ENCODE data around the gene CPB2. TPM values are rescaled to one million over a fixed set of nuclear protein-coding genes. Genes with fewer than 3 reads are reported as not detected.

CPB2 gene
- total RNA-seq, 2 donors from 2014 or later, result not detected

DNA sequence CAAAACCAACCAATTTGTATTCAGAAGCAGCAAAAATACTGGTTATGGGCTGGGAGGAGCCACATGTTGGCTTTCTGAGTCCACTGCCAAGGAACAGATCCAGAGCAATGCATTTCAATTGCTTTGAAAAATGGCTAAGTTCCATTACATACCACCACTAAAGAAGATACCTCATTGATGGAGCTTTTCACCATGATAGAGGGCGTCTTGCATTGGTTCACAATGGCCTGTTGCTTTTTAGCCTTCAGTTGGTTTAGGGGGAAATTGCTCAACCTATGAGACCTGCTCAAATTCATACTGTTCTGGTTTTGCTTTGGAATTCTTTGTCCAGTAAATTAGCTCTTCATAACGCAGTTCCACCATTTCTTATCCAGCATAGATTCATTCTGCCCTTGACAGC lies 21.2 kb upstream of the CPB2 start:
- Mint-ChIP-seq H3K36me3 (ENCODE audit: low read depth) (no peaks in the 10 kb centered on the region), H3K27ac (no peak overlapping the region), H3K9me3 (no peaks in the 10 kb centered on the region), H3K27me3 (ENCODE audit: insufficient read depth) (peaks cover 2% of the 10 kb centered on the region), H3K4me1 (no peaks in the 10 kb centered on the region), H3K4me3 (no peak overlapping the region)
- Histone ChIP-seq H3K9me3 (ENCODE audit: control insufficient read depth, low read length) (no peaks in the 10 kb centered on the region), H3K27me3 (ENCODE audit: control insufficient read depth, insufficient read depth, low read length, poor library complexity, severe bottlenecking) (no peaks in the 10 kb centered on the region), H3K4me1 (ENCODE audit: control insufficient read depth, insufficient read depth, low read length) (no peaks in the 10 kb centered on the region), H3K9ac (ENCODE audit: extremely low read depth, low read length, poor library complexity, severe bottlenecking) (no peak overlapping the region), H3K27ac (ENCODE audit: low read depth, low read length) (no peak overlapping the region), H3K4me3 (ENCODE audit: low read length) (no peak overlapping the region), H3K36me3 (ENCODE audit: control insufficient read depth, insufficient read depth, low read length) (no peaks in the 10 kb centered on the region)
- TF ChIP-seq, protein P1, sequence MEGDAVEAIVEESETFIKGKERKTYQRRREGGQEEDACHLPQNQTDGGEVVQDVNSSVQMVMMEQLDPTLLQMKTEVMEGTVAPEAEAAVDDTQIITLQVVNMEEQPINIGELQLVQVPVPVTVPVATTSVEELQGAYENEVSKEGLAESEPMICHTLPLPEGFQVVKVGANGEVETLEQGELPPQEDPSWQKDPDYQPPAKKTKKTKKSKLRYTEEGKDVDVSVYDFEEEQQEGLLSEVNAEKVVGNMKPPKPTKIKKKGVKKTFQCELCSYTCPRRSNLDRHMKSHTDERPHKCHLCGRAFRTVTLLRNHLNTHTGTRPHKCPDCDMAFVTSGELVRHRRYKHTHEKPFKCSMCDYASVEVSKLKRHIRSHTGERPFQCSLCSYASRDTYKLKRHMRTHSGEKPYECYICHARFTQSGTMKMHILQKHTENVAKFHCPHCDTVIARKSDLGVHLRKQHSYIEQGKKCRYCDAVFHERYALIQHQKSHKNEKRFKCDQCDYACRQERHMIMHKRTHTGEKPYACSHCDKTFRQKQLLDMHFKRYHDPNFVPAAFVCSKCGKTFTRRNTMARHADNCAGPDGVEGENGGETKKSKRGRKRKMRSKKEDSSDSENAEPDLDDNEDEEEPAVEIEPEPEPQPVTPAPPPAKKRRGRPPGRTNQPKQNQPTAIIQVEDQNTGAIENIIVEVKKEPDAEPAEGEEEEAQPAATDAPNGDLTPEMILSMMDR (conservative IDR thresholded peaks at IDR 0.05), result no peak
- WGBS, 2 experiments (ENCODE audit: insufficient coverage in 1 of 2, insufficient read length in 1 of 2), result 71 to 100% methylated on average over 1 of the region's 2 CpGs
- no peak for DNase-seq

- no peak overlapping the region for H3K27ac Mint-ChIP-seq
- 87 to 90% methylated on average over 8 to 11 of the region's 11 CpGs for WGBS, 2 experiments (ENCODE audit: insufficient coverage in 1 of 2, insufficient read length in 1 of 2)
- H3K9me3 Mint-ChIP-seq, result no peaks in the 10 kb centered on the region
Observed at GRCh38 chr13:46124967-46125933, 20.4 kb upstream of the CPB2 start.

DNA sequence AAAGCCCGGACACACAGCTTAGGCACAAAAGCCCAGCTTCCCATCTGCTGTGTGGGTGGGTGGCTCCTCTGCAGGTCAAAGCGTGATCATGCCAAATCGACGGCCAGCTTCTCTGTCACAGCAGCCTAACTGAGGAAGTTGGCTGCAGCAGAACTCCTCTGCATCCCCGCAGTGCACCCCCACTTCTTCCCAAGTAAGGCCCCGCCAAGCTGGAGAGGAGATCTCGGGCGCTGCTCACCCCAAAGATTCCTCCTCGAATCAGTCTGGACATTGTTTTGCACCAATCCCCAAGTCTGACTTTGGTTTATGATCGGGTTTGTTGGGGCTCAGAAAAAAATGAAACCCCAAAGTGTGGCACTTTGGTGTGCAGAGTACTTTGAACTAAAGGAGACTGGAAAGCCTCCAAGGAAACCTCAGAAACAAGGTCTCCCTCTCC lies 19.7 kb upstream of the CPB2 start:
- Mint-ChIP-seq H3K4me1 (peaks cover 5% of the 10 kb centered on the region), H3K27me3 (ENCODE audit: insufficient read depth) (peaks cover 2% of the 10 kb centered on the region), H3K27ac (no peak overlapping the region), H3K36me3 (ENCODE audit: low read depth) (no peaks in the 10 kb centered on the region), H3K4me3 (no peak overlapping the region), H3K9me3 (no peaks in the 10 kb centered on the region)
- no peaks in the 10 kb centered on the region for H3K36me3 ChIP-seq (ENCODE audit: control insufficient read depth, insufficient read depth, low read length)
- no peak overlapping the region for H3K4me3 ChIP-seq (ENCODE audit: low read length)
- no peaks in the 10 kb centered on the region for H3K9me3 ChIP-seq (ENCODE audit: control insufficient read depth, low read length)
- H3K9ac ChIP-seq (ENCODE audit: extremely low read depth, low read length, poor library complexity, severe bottlenecking), result no peak overlapping the region
- DNase-seq, result no peak
- no peaks in the 10 kb centered on the region for H3K4me1 ChIP-seq (ENCODE audit: control insufficient read depth, insufficient read depth, low read length)
- TF ChIP-seq, protein P1 (conservative IDR thresholded peaks at IDR 0.05), result no peak
- no peak overlapping the region for H3K27ac ChIP-seq (ENCODE audit: low read depth, low read length)
- WGBS, 2 experiments (ENCODE audit: insufficient coverage in 1 of 2, insufficient read length in 1 of 2), result 88 to 100% methylated on average over 3 to 10 of the region's 10 CpGs
- no peaks in the 10 kb centered on the region for H3K27me3 ChIP-seq (ENCODE audit: control insufficient read depth, insufficient read depth, low read length, poor library complexity, severe bottlenecking)

More at GRCh38 chr13:46124967-46125933, 20.4 kb upstream of the CPB2 start:
- Histone ChIP-seq H3K4me3 (ENCODE audit: low read length) (no peak overlapping the region), H3K27ac (ENCODE audit: low read depth, low read length) (no peak overlapping the region), H3K27me3 (ENCODE audit: control insufficient read depth, insufficient read depth, low read length, poor library complexity, severe bottlenecking) (no peaks in the 10 kb centered on the region), H3K9ac (ENCODE audit: extremely low read depth, low read length, poor library complexity, severe bottlenecking) (no peak overlapping the region), H3K9me3 (ENCODE audit: control insufficient read depth, low read length) (no peaks in the 10 kb centered on the region), H3K36me3 (ENCODE audit: control insufficient read depth, insufficient read depth, low read length) (no peaks in the 10 kb centered on the region), H3K4me1 (ENCODE audit: control insufficient read depth, insufficient read depth, low read length) (no peaks in the 10 kb centered on the region)
- Mint-ChIP-seq H3K4me1 (peaks cover 2% of the 10 kb centered on the region), H3K27me3 (ENCODE audit: insufficient read depth) (peaks cover 2% of the 10 kb centered on the region), H3K36me3 (ENCODE audit: low read depth) (no peaks in the 10 kb centered on the region), H3K4me3 (no peak overlapping the region)
- TF ChIP-seq, protein P1 (conservative IDR thresholded peaks at IDR 0.05), result no peak
- DNase-seq, result no peak
